Vagina (tissue), 2 donors: Measurements from ENCODE around the gene MEIOSIN. TPM values are rescaled to one million over a fixed set of nuclear protein-coding genes. Genes with fewer than 3 reads are reported as not detected.

Experiments
- DNase-seq, 2 donors: peaks; one replicate each; pipeline ENCODE4 v3.0.0-alpha.2; 2017; ENCODE audit errors: extremely low spot score in 2 of 2
- H3K27ac ChIP-seq: fragments of 200-600 bp; sonication (generic); one replicate; pipeline ENCODE4 v1.5.1; 2019
- H3K27me3 ChIP-seq: fragments of 200-600 bp; sonication (generic); one replicate; pipeline ENCODE4 v1.5.1; 2019
- H3K36me3 ChIP-seq, 2 donors: fragments of 200-600 bp; sonication (generic); one replicate each; pipeline ENCODE4 v1.5.1; 2017 to 2019
- H3K4me1 ChIP-seq: fragments of 200-600 bp; sonication (generic); one replicate; pipeline ENCODE4 v1.5.1; 2019
- H3K4me3 ChIP-seq, 2 donors: fragments of 200-600 bp; sonication (generic); 1 replicate in 1 of 2; 2 replicates in 1 of 2; pipeline ENCODE4 v1.5.1; 2016 to 2019
- H3K9me3 ChIP-seq: fragments of 200-600 bp; sonication (generic); one replicate; pipeline ENCODE4 v1.5.1; 2019
- POLR2A ChIP-seq, 2 donors: fragments of 450-650 bp; IDR thresholded peaks; one replicate each; pipeline ENCODE4 v1.6.1; 2017; ENCODE audit warnings: antibody characterized with exemption in 2 of 2, mild to moderate bottlenecking in 2 of 2, moderate library complexity in 2 of 2
- POLR2AphosphoS5 ChIP-seq, 2 donors: sonication (generic); formaldehyde crosslinking; IDR thresholded peaks; one replicate each; pipeline ENCODE4 v1.9.0; 2017; ENCODE audit warnings: antibody characterized with exemption in 2 of 2, mild to moderate bottlenecking in 2 of 2, low read depth in 1 of 2; ENCODE audit not compliant: insufficient read depth in 1 of 2
- intact Hi-C: fragments of 100-400 bp; cut with DNase I; formaldehyde crosslinking; loops from one replicate; pipeline ENCODE4 v1.15.1; 2023
- total RNA-seq: library from RNA; depleted of rRNA; stranded (reverse); fragments of >200 nt; gene quantifications from one replicate; pipeline ENCODE4 v1.2.3, GENCODE V29; 2016
- TF ChIP-seq, protein P1 (sequence below), 3 experiments: fragments of 450-650 bp in 2 of 3; fragments of 200-600 bp in 1 of 3; sonication (generic) in 1 of 3; IDR thresholded peaks; one replicate each; pipeline ENCODE4 v1.5.1; 2017 to 2019; ENCODE audit warnings: antibody characterized with exemption in 3 of 3, mild to moderate bottlenecking in 2 of 3, moderate library complexity in 2 of 3

The MEIOSIN gene
- total RNA-seq, 1 donor from 2014 or later = not detected

DNA sequence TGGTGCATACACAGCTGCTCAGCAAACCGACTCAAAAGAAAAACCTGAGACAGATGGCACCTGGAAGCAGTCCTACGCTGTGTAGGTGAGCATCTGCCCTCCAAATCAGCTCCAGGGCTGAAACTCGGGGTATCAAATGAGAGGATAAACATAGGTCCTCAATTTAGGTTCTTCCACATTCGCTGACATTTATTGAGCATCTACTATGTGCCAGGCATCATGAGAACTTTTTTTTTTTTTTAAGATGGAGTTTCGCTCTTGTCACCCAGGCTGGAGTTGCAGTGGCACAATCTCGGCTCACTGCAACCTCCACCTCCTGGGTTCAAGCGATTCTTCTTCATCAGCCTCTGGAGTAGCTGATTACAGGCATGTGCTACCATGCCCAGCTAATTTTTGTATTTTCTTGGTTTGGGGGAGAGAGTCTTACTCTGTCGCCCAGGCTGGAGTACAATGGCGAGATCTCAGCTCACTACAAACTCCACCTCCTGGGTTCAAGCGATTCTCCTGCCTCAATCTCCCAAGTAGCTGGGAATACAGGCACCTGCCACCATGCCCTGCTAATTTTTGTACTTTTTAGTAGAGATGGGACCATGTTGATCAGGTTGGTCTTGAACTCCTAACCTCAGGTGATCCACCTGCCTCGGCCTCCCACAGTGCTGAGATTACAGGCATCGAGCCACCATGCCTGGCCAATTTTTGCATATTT, 27.4 kb upstream of the MEIOSIN start:
- Histone ChIP-seq H3K27ac (no peak overlapping the region), H3K4me3 (no peak overlapping the region), H3K27me3 (no peaks in the 10 kb centered on the region), H3K36me3 (peaks cover 0 to 10% of the 10 kb centered on the region in 2 donors), H3K9me3 (no peaks in the 10 kb centered on the region), H3K4me1 (no peaks in the 10 kb centered on the region)
- intact Hi-C loops = no loop called here
- no peak for DNase-seq
- TF ChIP-seq, protein P1, sequence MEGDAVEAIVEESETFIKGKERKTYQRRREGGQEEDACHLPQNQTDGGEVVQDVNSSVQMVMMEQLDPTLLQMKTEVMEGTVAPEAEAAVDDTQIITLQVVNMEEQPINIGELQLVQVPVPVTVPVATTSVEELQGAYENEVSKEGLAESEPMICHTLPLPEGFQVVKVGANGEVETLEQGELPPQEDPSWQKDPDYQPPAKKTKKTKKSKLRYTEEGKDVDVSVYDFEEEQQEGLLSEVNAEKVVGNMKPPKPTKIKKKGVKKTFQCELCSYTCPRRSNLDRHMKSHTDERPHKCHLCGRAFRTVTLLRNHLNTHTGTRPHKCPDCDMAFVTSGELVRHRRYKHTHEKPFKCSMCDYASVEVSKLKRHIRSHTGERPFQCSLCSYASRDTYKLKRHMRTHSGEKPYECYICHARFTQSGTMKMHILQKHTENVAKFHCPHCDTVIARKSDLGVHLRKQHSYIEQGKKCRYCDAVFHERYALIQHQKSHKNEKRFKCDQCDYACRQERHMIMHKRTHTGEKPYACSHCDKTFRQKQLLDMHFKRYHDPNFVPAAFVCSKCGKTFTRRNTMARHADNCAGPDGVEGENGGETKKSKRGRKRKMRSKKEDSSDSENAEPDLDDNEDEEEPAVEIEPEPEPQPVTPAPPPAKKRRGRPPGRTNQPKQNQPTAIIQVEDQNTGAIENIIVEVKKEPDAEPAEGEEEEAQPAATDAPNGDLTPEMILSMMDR (IDR thresholded peaks at IDR 0.05) = no peak
- no peak for TF ChIP-seq POLR2A (IDR thresholded peaks at IDR 0.05)
- TF ChIP-seq POLR2AphosphoS5 (IDR thresholded peaks at IDR 0.05; ENCODE audit: insufficient read depth in 1 of 2, low read depth in 1 of 2) = no peak

DNA sequence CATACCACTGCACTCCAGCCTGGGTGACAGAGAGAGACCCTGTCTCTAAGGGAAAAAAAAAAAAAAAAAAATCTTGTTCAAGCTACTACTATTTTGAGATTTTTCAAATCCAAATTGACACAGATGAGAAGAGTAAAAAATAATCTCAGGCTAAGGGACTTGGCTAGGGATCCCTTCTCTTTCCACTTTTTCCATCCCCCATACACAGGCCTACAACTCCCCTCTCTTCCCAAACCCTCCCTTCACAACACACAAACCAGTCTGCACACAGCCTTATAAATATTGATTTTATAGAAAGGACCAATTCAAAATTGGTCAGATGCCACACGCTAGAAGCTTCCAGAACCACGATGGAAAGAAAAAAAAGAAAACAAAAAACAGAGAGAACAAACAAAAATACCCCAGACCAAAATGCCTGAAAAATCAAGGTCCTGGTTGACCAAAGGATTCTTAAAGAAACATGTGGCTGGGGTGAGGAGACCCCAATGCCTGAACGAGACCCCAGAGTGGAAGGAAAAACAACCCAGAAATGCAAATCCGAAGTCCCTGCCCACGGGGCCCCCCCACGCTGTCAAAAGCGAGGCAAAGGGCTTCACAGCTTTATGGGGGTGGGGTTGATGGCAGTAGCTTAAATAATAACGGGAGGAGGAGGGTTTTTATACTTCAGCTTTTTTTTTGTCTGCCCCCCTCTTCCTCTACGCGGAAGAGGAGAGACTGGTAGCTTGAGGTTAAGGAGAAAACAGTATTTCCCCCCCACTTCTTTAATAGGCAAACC, 22.7 kb upstream of the MEIOSIN start:
- intact Hi-C loops = no loop called here
- no peak overlapping the region for H3K27ac ChIP-seq

DNA sequence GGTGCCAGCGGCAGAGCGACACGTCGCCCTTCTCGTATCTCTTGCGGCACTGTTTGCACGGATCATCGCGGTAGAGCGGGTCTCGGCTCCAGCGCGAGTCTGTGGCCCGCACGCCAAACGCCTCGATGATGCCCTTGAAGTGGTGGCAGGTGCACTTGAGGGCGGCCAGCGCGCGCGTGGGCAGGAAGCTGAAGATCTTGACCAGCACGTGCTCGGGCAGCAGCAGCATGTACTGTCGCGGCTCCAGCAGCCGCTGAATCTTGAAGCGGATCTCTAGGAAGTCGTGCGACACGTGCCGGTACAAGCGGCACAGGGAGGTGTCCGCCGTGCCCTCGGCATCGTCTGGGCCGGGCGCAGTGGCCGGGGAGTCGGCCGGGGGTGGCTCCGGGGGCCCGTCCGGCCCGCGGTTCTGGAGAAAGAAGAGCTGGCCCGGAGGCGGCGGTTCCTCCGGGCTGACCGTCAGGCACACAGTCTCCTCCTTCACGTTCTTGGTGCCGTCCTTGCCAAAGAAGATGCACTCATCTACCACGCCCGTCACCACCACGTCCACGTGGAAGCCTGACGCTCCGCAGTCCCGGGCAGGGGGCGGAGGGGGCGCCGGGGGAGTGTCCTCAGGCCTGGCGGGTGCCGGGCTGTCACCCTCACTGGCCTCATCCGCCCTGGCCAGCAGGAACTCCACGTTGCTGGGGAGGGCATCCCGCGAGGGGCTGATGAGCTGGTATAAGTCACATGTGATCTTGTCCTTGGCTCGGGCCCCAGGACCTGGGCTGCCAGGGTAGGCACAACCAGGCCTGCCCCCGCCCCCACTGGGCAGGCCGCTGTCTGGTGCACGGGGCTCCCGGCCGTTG, 21.2 kb upstream of the MEIOSIN start:
- Histone ChIP-seq H3K27me3 (no peaks in the 10 kb centered on the region), H3K4me1 (peaks cover 9% of the 10 kb centered on the region), H3K9me3 (no peaks in the 10 kb centered on the region), H3K27ac (no peak overlapping the region), H3K36me3 (peaks cover 0 to 22% of the 10 kb centered on the region in 2 donors), H3K4me3 (no peak overlapping the region)
- no peak for DNase-seq
- TF ChIP-seq POLR2AphosphoS5 (IDR thresholded peaks at IDR 0.05; ENCODE audit: insufficient read depth in 1 of 2, low read depth in 1 of 2) = no peak
- TF ChIP-seq, protein P1 (IDR thresholded peaks at IDR 0.05) = no peak
- TF ChIP-seq POLR2A (IDR thresholded peaks at IDR 0.05) = no peak
- intact Hi-C loops = no loop called here

More for the DNA sequence above, 22.7 kb upstream of the MEIOSIN start:
- Histone ChIP-seq H3K9me3 (no peaks in the 10 kb centered on the region), H3K4me1 (no peaks in the 10 kb centered on the region), H3K36me3 (peaks cover 0 to 22% of the 10 kb centered on the region in 2 donors), H3K27me3 (no peaks in the 10 kb centered on the region), H3K4me3 (no peak overlapping the region)
- DNase-seq = no peak
- TF ChIP-seq POLR2AphosphoS5 (IDR thresholded peaks at IDR 0.05; ENCODE audit: insufficient read depth in 1 of 2, low read depth in 1 of 2) (no peak), POLR2A (IDR thresholded peaks at IDR 0.05) (no peak)
- TF ChIP-seq, protein P1 (IDR thresholded peaks at IDR 0.05) = no peak

DNA sequence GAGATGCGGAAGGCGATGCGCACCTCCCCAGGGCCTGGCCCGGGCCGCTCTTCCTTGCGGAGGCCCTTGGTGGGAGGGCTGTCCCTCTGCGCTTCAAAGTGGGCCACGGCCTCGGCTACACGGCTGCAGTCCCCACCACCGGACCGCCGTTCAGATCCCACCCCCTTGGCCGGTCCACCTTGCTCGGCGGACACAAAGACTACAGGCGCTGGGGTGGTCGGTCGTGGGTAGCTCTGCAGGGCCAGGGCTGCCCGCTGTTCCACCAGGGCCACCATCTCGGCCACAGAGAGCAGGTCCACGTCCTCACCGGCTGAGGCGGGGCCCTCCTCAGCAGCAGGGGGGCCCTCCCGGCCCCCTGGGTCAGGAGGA, 20.6 kb upstream of the MEIOSIN start:
- TF ChIP-seq, protein P1 (IDR thresholded peaks at IDR 0.05) = no peak
- TF ChIP-seq POLR2A (IDR thresholded peaks at IDR 0.05) (no peak), POLR2AphosphoS5 (IDR thresholded peaks at IDR 0.05; ENCODE audit: insufficient read depth in 1 of 2, low read depth in 1 of 2) (no peak)
- Histone ChIP-seq H3K27me3 (no peaks in the 10 kb centered on the region), H3K4me3 (no peak overlapping the region), H3K9me3 (no peaks in the 10 kb centered on the region), H3K36me3 (peaks cover 0 to 22% of the 10 kb centered on the region in 2 donors), H3K27ac (no peak overlapping the region), H3K4me1 (peaks cover 9% of the 10 kb centered on the region)
- intact Hi-C loops = no loop called here
- no peak for DNase-seq
